HepG2 (cell line): ENCODE results near the gene SMARCA5. TPM values are rescaled to one million over a fixed set of nuclear protein-coding genes. Genes with fewer than 3 reads are reported as not detected.
"Not testable (repeated sequence)": the region's sequence is repeated elsewhere in the genome, so short reads cannot be mapped to it uniquely, and the experiment has no call there.

Experiments used
- ATAC-seq: fragments of 200-7000 bp; cut with Tn5 transposase; 3 replicates; pipeline ENCODE4 v1.9.1; 2020; ENCODE audit warnings: mild to moderate bottlenecking, moderate library complexity
- BruUV-seq: library from RNA; stranded (reverse); fragments of 400-500 nt; replicated peaks from 2 replicates; lab custom pipeline; 2021; lab: Mats Ljungman, UMichigan
- CTCF ChIA-PET: fragments of 300-600 bp; formaldehyde crosslinking; extraction: SDS; loops from one replicate; lab custom pipeline; 2021; ENCODE audit warnings: low total read pairs, inconsistent platforms, low intra/inter-chr PET ratio; lab: Yijun Ruan, JAX
- POLR2A ChIA-PET: fragments of 350-600 bp; sonication (Branson Sonifier 250); formaldehyde crosslinking; loops from one replicate; lab custom pipeline; 2020; ENCODE audit warnings: antibody characterized with exemption, inconsistent platforms; lab: Yijun Ruan, JAX
- DNase-seq: peaks from one replicate; pipeline ENCODE4 v3.0.0-alpha.2; 2015; ENCODE audit warnings: low spot score
- FAIRE-seq: peaks from 3 replicates; lab custom pipeline; 2011; peaks lifted over from hg19 to GRCh38; lab: Jason Lieb, UNC
- H2AFZ ChIP-seq: one replicate; pipeline ENCODE4 v1.6.1; 2011; ENCODE audit warnings: low read length, inconsistent platforms
- H3K27ac ChIP-seq: fragments of 300-600 bp; 3 replicates; pipeline ENCODE4 v1.8.0; 2011; ENCODE audit warnings: mixed run types, mild to moderate bottlenecking, mixed read lengths, low read length, inconsistent platforms; ENCODE audit not compliant: insufficient read depth; ENCODE audit errors: extremely low read length
- H3K27me3 ChIP-seq, 2 experiments: fragments of 200-600 bp in 1 of 2; 2 replicates in 1 of 2; 3 replicates in 1 of 2; pipeline versions ENCODE4 v1.6.0 to v1.8.0; 2011; ENCODE audit warnings: low read length in 2 of 2, mild to moderate bottlenecking in 2 of 2, moderate library complexity in 2 of 2, inconsistent platforms in 1 of 2; ENCODE audit not compliant: insufficient read depth in 2 of 2, control insufficient read depth in 1 of 2
- H3K36me3 ChIP-seq, 2 experiments: fragments of 200-600 bp in 1 of 2; replicated peaks in 1 of 2; 2 replicates in 1 of 2; 3 replicates in 1 of 2; pipeline versions ENCODE4 v1.5.1 to v1.8.0; 2011; ENCODE audit warnings: low read length in 2 of 2, inconsistent platforms in 1 of 2; ENCODE audit not compliant: insufficient read depth in 2 of 2, control insufficient read depth in 1 of 2
- H3K4me1 ChIP-seq: 2 replicates; pipeline ENCODE4 v1.5.1; 2012; ENCODE audit warnings: low read length, inconsistent platforms; ENCODE audit not compliant: insufficient read depth
- H3K4me2 ChIP-seq: 2 replicates; pipeline ENCODE4 v1.6.0; 2011; ENCODE audit warnings: low read depth, low read length, inconsistent platforms
- H3K4me3 ChIP-seq, 3 experiments: fragments of 200-600 bp in 1 of 3; sonication (generic), shearing (Covaris generic) in 1 of 3; replicated peaks in 1 of 3; 2 replicates each; pipeline ENCODE4 v1.5.1; 2011 to 2016; ENCODE audit warnings: low read length in 3 of 3, inconsistent platforms in 2 of 3, low read depth in 2 of 3, mild to moderate bottlenecking in 2 of 3, control low read depth in 1 of 3, mixed read lengths in 1 of 3; ENCODE audit not compliant: insufficient read depth in 1 of 3
- H3K79me2 ChIP-seq: one replicate; pipeline ENCODE4 v1.6.1; 2011; ENCODE audit warnings: low read length, inconsistent platforms; ENCODE audit not compliant: insufficient read depth
- H3K9ac ChIP-seq: 2 replicates; pipeline ENCODE4 v1.6.0; 2011; ENCODE audit warnings: mild to moderate bottlenecking, low read depth, low read length, inconsistent platforms; ENCODE audit not compliant: insufficient read depth
- H3K9me3 ChIP-seq: 2 replicates; pipeline ENCODE4 v1.5.1; 2012; ENCODE audit warnings: mild to moderate bottlenecking, low read length
- H4K20me1 ChIP-seq: 2 replicates; pipeline ENCODE4 v1.6.0; 2011; ENCODE audit warnings: inconsistent platforms, mild to moderate bottlenecking, low read length, moderate library complexity; ENCODE audit not compliant: insufficient read depth
- CCDC6 ChIP-seq: sonication (generic); formaldehyde crosslinking; IDR thresholded peaks from 2 replicates; pipeline ENCODE4 v1.8.1; 2022; ENCODE audit warnings: mild to moderate bottlenecking, missing genetic modification reagents, moderate library complexity
- FLYWCH1 ChIP-seq: sonication (generic); formaldehyde crosslinking; IDR thresholded peaks from 2 replicates; pipeline ENCODE4 v1.8.1; 2023; ENCODE audit warnings: mild to moderate bottlenecking, missing genetic modification reagents
- SKI ChIP-seq: fragments of 450-650 bp; IDR thresholded peaks from one replicate; pipeline ENCODE4 v1.6.1; 2018; ENCODE audit warnings: mild to moderate bottlenecking; ENCODE audit not compliant: partially characterized antibody
- ZKSCAN8 ChIP-seq: IDR thresholded peaks from 2 replicates; pipeline ENCODE4 v1.6.1; 2016; ENCODE audit warnings: borderline replicate concordance, missing genetic modification reagents, missing compliant biosample characterization
- ZNF709 ChIP-seq: sonication (generic); formaldehyde crosslinking; IDR thresholded peaks from 2 replicates; pipeline ENCODE4 v1.5.0; 2020; ENCODE audit warnings: mild to moderate bottlenecking, missing genetic modification reagents
- WGBS: methylation state at CpG from one replicate; pipeline ENCODE4 v1.1.6; 2017; ENCODE audit warnings: low lambda C conversion rate; 5-methylcytosine and 5-hydroxymethylcytosine counted together
- in situ Hi-C: cut with HindIII; loops from 2 replicates; pipeline ENCODE4 v1.10.0; 2017; ENCODE audit warnings: low pct_unique_long_range_greater_than_20kb; ENCODE audit not compliant: extremely low pct_ligation_motif_present
- intact Hi-C: fragments of 100-400 bp; cut with micrococcal nuclease; formaldehyde crosslinking; loops from one replicate; pipeline ENCODE4 v1.10.0; 2022; ENCODE audit not compliant: unreplicated experiment
- polyA plus RNA-seq, 8 experiments: library from polyadenylated mRNA; depleted of rRNA in 3 of 8; stranded (reverse) in 7 of 8; unstranded in 1 of 8; fragments of >200 nt; fragmentation: Illumina TruSeq in 4 of 8; extraction: Trizol in 4 of 8; gene quantifications; 2 replicates each; pipeline versions ENCODE4 v1.2.1 to v1.2.3, GENCODE V29; 2011 to 2016; ENCODE audit warnings: low read depth in 4 of 8, missing spikeins in 1 of 8, mixed read lengths in 1 of 8; ENCODE audit not compliant: insufficient read depth in 1 of 8
- total RNA-seq, 5 experiments: library from RNA; depleted of rRNA; stranded (reverse); fragments of >200 nt; fragmentation: Illumina TruSeq; extraction: Trizol; gene quantifications; 2 replicates each; pipeline ENCODE4 v1.2.3, GENCODE V29; 2016; ENCODE audit warnings: low read depth in 1 of 5
- TF ChIP-seq, protein P1 (sequence below): sonication (generic); formaldehyde crosslinking; IDR thresholded peaks from 2 replicates; pipeline ENCODE4 v1.4.0; 2020; ENCODE audit warnings: mild to moderate bottlenecking, missing genetic modification reagents
- TF ChIP-seq, protein P2 (sequence below): sonication (generic); formaldehyde crosslinking; conservative IDR thresholded peaks from 2 replicates; pipeline ENCODE4 v1.8.0; 2022; ENCODE audit warnings: low read depth, missing genetic modification reagents

The SMARCA5 gene
- total and polyA plus RNA-seq, 2 of the 13 experiments (the other 11 are each of a cell fraction or from before 2014, with no cell fraction given) = 7.0 to 37.5 TPM

DNA sequence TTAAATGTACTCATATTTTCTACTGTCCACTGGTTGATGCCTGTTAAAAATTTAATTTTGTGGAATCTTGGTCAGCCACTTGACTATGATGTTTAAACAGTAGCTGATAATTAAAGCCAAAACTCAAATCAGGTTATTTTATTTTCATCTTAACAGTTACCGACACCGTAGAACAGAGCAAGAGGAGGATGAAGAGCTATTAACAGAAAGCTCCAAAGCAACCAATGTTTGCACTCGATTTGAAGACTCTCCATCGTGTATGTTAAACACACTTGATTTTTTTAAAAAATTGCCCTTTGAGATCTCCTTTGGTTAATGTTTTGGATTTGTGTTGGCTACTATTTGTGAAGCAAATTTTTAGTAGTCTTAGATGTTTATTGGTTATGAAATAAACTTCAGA, 10.7 kb downstream of the SMARCA5 start:
- CTCF ChIA-PET = no interaction called here
- intact Hi-C loops = no loop called here

DNA sequence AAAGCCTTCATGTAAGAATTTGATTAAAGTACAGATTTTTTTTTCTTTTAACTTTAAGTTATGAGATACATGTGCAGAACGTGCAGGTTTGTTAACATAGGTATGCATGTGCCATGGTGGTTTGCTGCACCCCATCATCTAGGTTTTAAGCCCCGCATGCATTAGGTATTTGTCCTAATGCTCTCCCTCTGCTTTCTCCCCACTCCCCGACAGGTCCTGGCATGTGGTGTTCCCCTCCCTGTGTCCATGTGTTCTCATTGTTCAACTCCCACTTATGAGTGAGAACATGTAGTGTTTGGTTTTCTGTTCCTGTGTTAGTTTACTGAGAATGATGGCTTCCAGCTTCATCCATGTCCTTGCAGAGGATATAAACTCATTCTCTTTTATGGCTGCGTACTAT, 14.5 kb downstream of the SMARCA5 start:
- H3K4me2 ChIP-seq, H3K4me1 ChIP-seq, H3K79me2 ChIP-seq, H4K20me1 ChIP-seq, FAIRE-seq, DNase-seq, H3K9me3 ChIP-seq, BruUV-seq, POLR2A ChIA-PET, H3K27ac ChIP-seq, H3K4me3 ChIP-seq, CTCF ChIA-PET, ATAC-seq, in situ Hi-C loops, H3K9ac ChIP-seq, H3K27me3 ChIP-seq, H2AFZ ChIP-seq: not testable (repeated sequence)
- intact Hi-C loops = loop anchor here (5.0 kb wide), 1 partner anchor 1564 kb away; no protein-coding TSS in a partner anchor
- H3K36me3 ChIP-seq = peaks cover 9 to 77% of the 10 kb centered on the region in 2 experiments
- over 99% methylated on average over 4 of the region's 4 CpGs for WGBS

More for the DNA sequence above, 10.7 kb downstream of the SMARCA5 start:
- no peak overlapping the region for H3K4me2 ChIP-seq
- no peaks in the 10 kb centered on the region for H3K27me3 ChIP-seq
- WGBS = 97% methylated on average over 4 of the region's 4 CpGs
- H3K4me3 ChIP-seq = no peak overlapping the region
- FAIRE-seq (no peak), DNase-seq (no peak)
- no TSS peak for BruUV-seq
- H3K4me1 ChIP-seq = no peaks in the 10 kb centered on the region
- H2AFZ ChIP-seq = no peak overlapping the region
- peaks cover 13% of the 10 kb centered on the region for H3K79me2 ChIP-seq
- H3K27ac ChIP-seq = no peak overlapping the region
- peaks cover 18 to 80% of the 10 kb centered on the region in 2 experiments for H3K36me3 ChIP-seq
- in situ Hi-C loops = loop anchor here (25.0 kb wide), 1 partner anchor 1588 kb away; no protein-coding TSS in a partner anchor
- no peak overlapping the region for H3K9ac ChIP-seq
- TF ChIP-seq ZKSCAN8 (CRISPR knock-in tag) = no peak
- TF ChIP-seq, protein P1, sequence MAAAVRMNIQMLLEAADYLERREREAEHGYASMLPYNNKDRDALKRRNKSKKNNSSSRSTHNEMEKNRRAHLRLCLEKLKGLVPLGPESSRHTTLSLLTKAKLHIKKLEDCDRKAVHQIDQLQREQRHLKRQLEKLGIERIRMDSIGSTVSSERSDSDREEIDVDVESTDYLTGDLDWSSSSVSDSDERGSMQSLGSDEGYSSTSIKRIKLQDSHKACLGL (CRISPR knock-in tag) = no peak
- TF ChIP-seq, protein P2, sequence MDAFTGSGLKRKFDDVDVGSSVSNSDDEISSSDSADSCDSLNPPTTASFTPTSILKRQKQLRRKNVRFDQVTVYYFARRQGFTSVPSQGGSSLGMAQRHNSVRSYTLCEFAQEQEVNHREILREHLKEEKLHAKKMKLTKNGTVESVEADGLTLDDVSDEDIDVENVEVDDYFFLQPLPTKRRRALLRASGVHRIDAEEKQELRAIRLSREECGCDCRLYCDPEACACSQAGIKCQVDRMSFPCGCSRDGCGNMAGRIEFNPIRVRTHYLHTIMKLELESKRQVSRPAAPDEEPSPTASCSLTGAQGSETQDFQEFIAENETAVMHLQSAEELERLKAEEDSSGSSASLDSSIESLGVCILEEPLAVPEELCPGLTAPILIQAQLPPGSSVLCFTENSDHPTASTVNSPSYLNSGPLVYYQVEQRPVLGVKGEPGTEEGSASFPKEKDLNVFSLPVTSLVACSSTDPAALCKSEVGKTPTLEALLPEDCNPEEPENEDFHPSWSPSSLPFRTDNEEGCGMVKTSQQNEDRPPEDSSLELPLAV = no peak
- TF ChIP-seq SKI = no peak
- no peak for TF ChIP-seq FLYWCH1 (CRISPR knock-in tag)
- no peak for TF ChIP-seq CCDC6 (CRISPR knock-in tag)
- no peak for TF ChIP-seq ZNF709 (CRISPR knock-in tag)
- TF ChIP-seq, all 625 proteins: peak for 0
- Histone ChIP-seq H4K20me1 (no peaks in the 10 kb centered on the region; the same call in 1 of the 2 replicates), H3K9me3 (no peaks in the 10 kb centered on the region)
- POLR2A ChIA-PET = interaction anchor here (1.2 kb wide), 1 partner anchor 10 kb away, joined by 3 read pairs; the partner anchor contains the start of gene SMARCA5
- no peak for ATAC-seq
